Upper lobe of right lung (tissue), 1 donor: Measurements from ENCODE around the gene JAZF1. TPM values are rescaled to one million over a fixed set of nuclear protein-coding genes. Genes with fewer than 3 reads are reported as not detected.

Experiments
- ATAC-seq: fragments of 200-7000 bp; cut with Tn5 transposase; one replicate; pipeline ENCODE4 v1.9.1; 2020; ENCODE audit warnings: mild to moderate bottlenecking, moderate library complexity
- DNase-seq: peaks from one replicate; pipeline ENCODE4 v3.0.0-alpha.2; 2020
- H3K27ac ChIP-seq: fragments of 200-600 bp; one replicate; pipeline ENCODE4 v1.8.0; 2022
- H3K27me3 ChIP-seq: fragments of 200-600 bp; one replicate; pipeline ENCODE4 v1.8.0; 2022; ENCODE audit warnings: mild to moderate bottlenecking
- H3K36me3 ChIP-seq: fragments of 200-600 bp; one replicate; pipeline ENCODE4 v1.8.0; 2022
- H3K4me1 ChIP-seq: fragments of 200-600 bp; one replicate; pipeline ENCODE4 v1.8.0; 2022
- H3K4me3 ChIP-seq: fragments of 200-600 bp; one replicate; pipeline ENCODE4 v1.8.0; 2022; ENCODE audit warnings: mild to moderate bottlenecking
- H3K9me3 ChIP-seq: fragments of 200-600 bp; one replicate; pipeline ENCODE4 v1.8.0; 2022
- CTCF ChIP-seq: fragments of 200-600 bp; IDR thresholded peaks from one replicate; pipeline ENCODE4 v1.8.0; 2022; ENCODE audit warnings: antibody characterized with exemption
- intact Hi-C: fragments of 100-400 bp; cut with DNase I; formaldehyde crosslinking; loops from one replicate; pipeline ENCODE4 v1.11.0; 2022
- total RNA-seq: library from RNA; stranded (reverse); fragmentation: NEBNext Ultra II Directional; extraction: Animal tissue kit (Norgen Biotek cat#: 25700); gene quantifications from one replicate; pipeline ENCODE4 v1.2.1, GENCODE V29; 2021
- donor health status: DM: no; HTN: yes; CAD: no; lungs with severe emphysema.

The JAZF1 gene
- total RNA-seq, 1 donor from 2014 or later: 20.6 TPM

GRCh38 chr7:27822245-27822644 lies 358.4 kb downstream of the JAZF1 start:
- TF ChIP-seq CTCF: no peak
- ATAC-seq (no peak), DNase-seq (no peak)
- Histone ChIP-seq H3K4me3 (no peak overlapping the region), H3K4me1 (no peaks in the 10 kb centered on the region), H3K27ac (no peak overlapping the region), H3K36me3 (peaks cover 48% of the 10 kb centered on the region), H3K9me3 (no peaks in the 10 kb centered on the region), H3K27me3 (no peaks in the 10 kb centered on the region)
- intact Hi-C loops: no loop called here

- H3K27ac ChIP-seq: no peak overlapping the region
- intact Hi-C loops: no loop called here
- TF ChIP-seq CTCF: no peak
- no peak for DNase-seq
- no peaks in the 10 kb centered on the region for H3K9me3 ChIP-seq
- no peak overlapping the region for H3K4me3 ChIP-seq
- no peaks in the 10 kb centered on the region for H3K4me1 ChIP-seq
- H3K36me3 ChIP-seq: peaks cover 24% of the 10 kb centered on the region
- ATAC-seq: no peak
- H3K27me3 ChIP-seq: no peaks in the 10 kb centered on the region
Observed at GRCh38 chr7:27812706-27813105, 367.9 kb downstream of the JAZF1 start.

- H3K4me3 ChIP-seq: no peak overlapping the region
- H3K36me3 ChIP-seq: peaks cover 3% of the 10 kb centered on the region
- H3K27me3 ChIP-seq: no peaks in the 10 kb centered on the region
- no peak for ATAC-seq
- no peak overlapping the region for H3K27ac ChIP-seq
- H3K4me1 ChIP-seq: no peaks in the 10 kb centered on the region
- intact Hi-C loops: no loop called here
- no peak for DNase-seq
- no peaks in the 10 kb centered on the region for H3K9me3 ChIP-seq
- TF ChIP-seq CTCF: no peak
Observed at GRCh38 chr7:27810186-27810585, 370.4 kb downstream of the JAZF1 start.

- Histone ChIP-seq H3K9me3 (no peaks in the 10 kb centered on the region), H3K4me3 (no peak overlapping the region), H3K36me3 (no peaks in the 10 kb centered on the region), H3K27me3 (no peaks in the 10 kb centered on the region), H3K4me1 (peaks cover 1% of the 10 kb centered on the region), H3K27ac (no peak overlapping the region)
- no peak for DNase-seq
- no peak for ATAC-seq
- no peak for TF ChIP-seq CTCF
- intact Hi-C loops: no loop called here
Observed at GRCh38 chr7:27808626-27809025, 372.0 kb downstream of the JAZF1 start.

GRCh38 chr7:27804139-27804538 lies 376.5 kb downstream of the JAZF1 start:
- no peak overlapping the region for H3K27ac ChIP-seq
- no peak for TF ChIP-seq CTCF
- DNase-seq: no peak
- no peak for ATAC-seq
- no peak overlapping the region for H3K4me3 ChIP-seq
- no peaks in the 10 kb centered on the region for H3K27me3 ChIP-seq
- H3K4me1 ChIP-seq: peaks cover 6% of the 10 kb centered on the region
- intact Hi-C loops: no loop called here
- H3K9me3 ChIP-seq: no peaks in the 10 kb centered on the region
- H3K36me3 ChIP-seq: peaks cover 17% of the 10 kb centered on the region

- Histone ChIP-seq H3K36me3 (peaks cover 28% of the 10 kb centered on the region), H3K27ac (no peak overlapping the region), H3K27me3 (no peaks in the 10 kb centered on the region), H3K4me1 (peaks cover 6% of the 10 kb centered on the region), H3K4me3 (no peak overlapping the region), H3K9me3 (no peaks in the 10 kb centered on the region)
- no peak for TF ChIP-seq CTCF
- intact Hi-C loops: no loop called here
- no peak for DNase-seq
- no peak for ATAC-seq
Observed at GRCh38 chr7:27802999-27803398, 377.6 kb downstream of the JAZF1 start.
